Aorta (tissue), 5 donors: Measurements from ENCODE around the gene GPC3. TPM values are rescaled to one million over a fixed set of nuclear protein-coding genes. Genes with fewer than 3 reads are reported as not detected.

Experiments used
- ATAC-seq: fragments of 200-7000 bp; cut with Tn5 transposase; one replicate; pipeline ENCODE4 v1.9.1; 2022; ENCODE audit warnings: moderate library complexity; ENCODE audit not compliant: low FRiP score
- DNase-seq, 2 donors: peaks; one replicate each; pipeline ENCODE4 v3.0.0-alpha.2; 2020
- H3K27ac ChIP-seq, 2 donors: one replicate each; pipeline ENCODE4 v1.5.1; 2013; ENCODE audit warnings: low read length in 2 of 2, mild to moderate bottlenecking in 2 of 2, moderate library complexity in 2 of 2, control low read depth in 1 of 2, inconsistent platforms in 1 of 2, low read depth in 1 of 2
- H3K27me3 ChIP-seq, 2 donors: one replicate each; pipeline ENCODE4 v1.6.1; 2013; ENCODE audit warnings: control low read depth in 1 of 2, low read length in 1 of 2, mild to moderate bottlenecking in 1 of 2, moderate library complexity in 1 of 2; ENCODE audit not compliant: insufficient read depth in 2 of 2, control insufficient read depth in 1 of 2
- H3K36me3 ChIP-seq, 2 donors: one replicate each; pipeline ENCODE4 v1.6.1; 2013; ENCODE audit warnings: control low read depth in 1 of 2, low read length in 1 of 2, mild to moderate bottlenecking in 1 of 2; ENCODE audit not compliant: insufficient read depth in 2 of 2, control insufficient read depth in 1 of 2
- H3K4me1 ChIP-seq, 2 donors: one replicate each; pipeline ENCODE4 v1.6.1; 2013; ENCODE audit warnings: low read length in 2 of 2, control low read depth in 1 of 2, mild to moderate bottlenecking in 1 of 2, moderate library complexity in 1 of 2; ENCODE audit not compliant: insufficient read depth in 2 of 2, control insufficient read depth in 1 of 2
- H3K4me3 ChIP-seq, 2 donors: one replicate each; pipeline ENCODE4 v1.5.1; 2013; ENCODE audit warnings: low read length in 2 of 2, control low read depth in 1 of 2, mild to moderate bottlenecking in 1 of 2
- H3K9me3 ChIP-seq: one replicate; pipeline ENCODE4 v1.6.1; 2013; ENCODE audit warnings: mild to moderate bottlenecking, low read length; ENCODE audit not compliant: control insufficient read depth
- WGBS, 2 donors: extraction: QIAGEN DNeasy Blood & Tissue Kit; methylation state at CpG; one replicate each; pipeline ENCODE4 v1.1.7; 2013; 5-methylcytosine and 5-hydroxymethylcytosine counted together
- intact Hi-C, 2 donors: fragments of 100-400 bp; cut with DNase I; formaldehyde crosslinking; loops; one replicate each; pipeline versions ENCODE4 v1.14.2 to v1.15.0; 2022
- polyA plus RNA-seq, 2 donors: library from polyadenylated mRNA; stranded (reverse); fragments of 200-250 nt; gene quantifications; one replicate each; pipeline ENCODE4 v1.2.3, GENCODE V29; 2013
- total RNA-seq, 2 donors: library from RNA; stranded (reverse); fragmentation: NEBNext Ultra II Directional; extraction: Animal tissue kit (Norgen Biotek cat#: 25700); gene quantifications; one replicate each; pipeline ENCODE4 v1.2.1, GENCODE V29; 2021
- donor health status: healthy with polysubstance abuse.
- donor health status: Bipolar disorder and iron deficiency.
- donor health status: DM: no; HTN: no; CAD: no.
- donor health status: DM: no; HTN: no; CAD: no.
- donor health status: DM: yes; HTN: yes; CAD: no.

Gene GPC3
- total and polyA plus RNA-seq, 4 donors: 1.1 to 13.2 (median 5.0) TPM

- no peak overlapping the region for H3K27ac ChIP-seq
- intact Hi-C loops: no loop called here
- WGBS, 2 donors: 41 to 51% methylated on average over 3 of the region's 3 CpGs
Observed at GRCh38 chrX:133981924-133982323, 3.5 kb downstream of the GPC3 start.

GRCh38 chrX:133980832-133981588 lies 4.4 kb downstream of the GPC3 start:
- ATAC-seq (no peak), DNase-seq (no peak)
- Histone ChIP-seq H3K9me3 (no peaks in the 10 kb centered on the region), H3K4me3 (no peak overlapping the region), H3K27ac (no peak overlapping the region), H3K36me3 (no peaks in the 10 kb centered on the region), H3K27me3 (no peaks in the 10 kb centered on the region), H3K4me1 (no peaks in the 10 kb centered on the region)
- WGBS, 2 donors: 75 to 95% methylated on average over 5 of the region's 5 CpGs
- intact Hi-C loops: no loop called here

More at GRCh38 chrX:133981924-133982323, 3.5 kb downstream of the GPC3 start:
- H3K36me3 ChIP-seq: no peaks in the 10 kb centered on the region
- ATAC-seq: no peak
- no peaks in the 10 kb centered on the region for H3K4me1 ChIP-seq
- H3K27me3 ChIP-seq: no peaks in the 10 kb centered on the region
- H3K9me3 ChIP-seq: no peaks in the 10 kb centered on the region
- DNase-seq: no peak
- H3K4me3 ChIP-seq: no peak overlapping the region

- WGBS, 2 donors: 67 to 82% methylated on average over 2 of the region's 2 CpGs
- no peak for ATAC-seq
- H3K36me3 ChIP-seq: no peaks in the 10 kb centered on the region
- intact Hi-C loops: no loop called here
- DNase-seq: no peak
- no peaks in the 10 kb centered on the region for H3K9me3 ChIP-seq
- H3K4me3 ChIP-seq: no peak overlapping the region
- H3K27me3 ChIP-seq: no peaks in the 10 kb centered on the region
- no peak overlapping the region for H3K27ac ChIP-seq
- H3K4me1 ChIP-seq: no peaks in the 10 kb centered on the region
Observed at GRCh38 chrX:133980406-133980805, 5.0 kb downstream of the GPC3 start.

- H3K4me3 ChIP-seq: no peak overlapping the region
- ATAC-seq (no peak), DNase-seq (no peak)
- H3K36me3 ChIP-seq: no peaks in the 10 kb centered on the region
- no peaks in the 10 kb centered on the region for H3K9me3 ChIP-seq
- intact Hi-C loops: no loop called here
- 58 to 78% methylated on average over 3 of the region's 3 CpGs for WGBS, 2 donors
- no peak overlapping the region for H3K27ac ChIP-seq
- H3K27me3 ChIP-seq: no peaks in the 10 kb centered on the region
- H3K4me1 ChIP-seq: no peaks in the 10 kb centered on the region
Observed at GRCh38 chrX:133979641-133980230, 5.7 kb downstream of the GPC3 start.

- Histone ChIP-seq H3K27me3 (no peaks in the 10 kb centered on the region), H3K4me1 (no peaks in the 10 kb centered on the region), H3K4me3 (no peak overlapping the region), H3K27ac (no peak overlapping the region), H3K9me3 (no peaks in the 10 kb centered on the region), H3K36me3 (no peaks in the 10 kb centered on the region)
- 78 to 87% methylated on average over 4 of the region's 4 CpGs for WGBS, 2 donors
- no peak for ATAC-seq
- intact Hi-C loops: no loop called here
- DNase-seq: no peak
Observed at GRCh38 chrX:133973704-133974103, 11.7 kb downstream of the GPC3 start.

GRCh38 chrX:133972916-133973315 lies 12.5 kb downstream of the GPC3 start:
- ATAC-seq: no peak
- Histone ChIP-seq H3K4me1 (no peaks in the 10 kb centered on the region), H3K36me3 (no peaks in the 10 kb centered on the region), H3K27me3 (no peaks in the 10 kb centered on the region), H3K9me3 (no peaks in the 10 kb centered on the region), H3K4me3 (no peak overlapping the region), H3K27ac (no peak overlapping the region)
- intact Hi-C loops: no loop called here
- 66 to 79% methylated on average over 4 of the region's 4 CpGs for WGBS, 2 donors
- no peak for DNase-seq

- DNase-seq (no peak), ATAC-seq (no peak)
- WGBS, 2 donors: 63 to 84% methylated on average over 3 of the region's 3 CpGs
- no peaks in the 10 kb centered on the region for H3K4me1 ChIP-seq
- H3K27me3 ChIP-seq: no peaks in the 10 kb centered on the region
- H3K36me3 ChIP-seq: no peaks in the 10 kb centered on the region
- no peak overlapping the region for H3K27ac ChIP-seq
- intact Hi-C loops: no loop called here
- no peaks in the 10 kb centered on the region for H3K9me3 ChIP-seq
- no peak overlapping the region for H3K4me3 ChIP-seq
Observed at GRCh38 chrX:133971586-133971985, 13.8 kb downstream of the GPC3 start.

- H3K36me3 ChIP-seq: no peaks in the 10 kb centered on the region
- no peaks in the 10 kb centered on the region for H3K4me1 ChIP-seq
- no peak overlapping the region for H3K4me3 ChIP-seq
- intact Hi-C loops: no loop called here
- H3K27me3 ChIP-seq: no peaks in the 10 kb centered on the region
- H3K9me3 ChIP-seq: no peaks in the 10 kb centered on the region
- ATAC-seq (no peak), DNase-seq (no peak)
- 38 to 62% methylated on average over 5 of the region's 5 CpGs for WGBS, 2 donors
- H3K27ac ChIP-seq: no peak overlapping the region
Observed at GRCh38 chrX:133970076-133970475, 15.3 kb downstream of the GPC3 start.

GRCh38 chrX:133969191-133969590 lies 16.2 kb downstream of the GPC3 start:
- WGBS, 2 donors: 60 to 87% methylated on average over 3 of the region's 3 CpGs
- no peaks in the 10 kb centered on the region for H3K36me3 ChIP-seq
- DNase-seq: no peak

More at GRCh38 chrX:133969191-133969590, 16.2 kb downstream of the GPC3 start:
- no peaks in the 10 kb centered on the region for H3K9me3 ChIP-seq
- intact Hi-C loops: no loop called here
- H3K4me1 ChIP-seq: no peaks in the 10 kb centered on the region
- no peak overlapping the region for H3K27ac ChIP-seq
- ATAC-seq: no peak
- no peak overlapping the region for H3K4me3 ChIP-seq
- no peaks in the 10 kb centered on the region for H3K27me3 ChIP-seq
